Neural crest cell (in vitro differentiated cells): ENCODE measurements around the gene MAGI2. TPM values are rescaled to one million over a fixed set of nuclear protein-coding genes. Genes with fewer than 3 reads are reported as not detected.

Experiments used
- DNase-seq: peaks from one replicate; pipeline ENCODE4 v3.0.0; 2021; ENCODE audit warnings: low read depth, mixed read lengths, low spot score
- H3K27ac Mint-ChIP-seq: one replicate; pipeline ENCODE4 v1.8.0; 2021; ENCODE audit warnings: mild to moderate bottlenecking, mixed read lengths; ENCODE audit not compliant: unreplicated experiment
- H3K27me3 Mint-ChIP-seq: 2 replicates; pipeline ENCODE4 v1.8.0; 2021; ENCODE audit warnings: low read depth, mild to moderate bottlenecking, mixed read lengths
- H3K36me3 Mint-ChIP-seq: 2 replicates; pipeline ENCODE4 v1.8.0; 2021; ENCODE audit warnings: low read depth, mild to moderate bottlenecking, mixed read lengths
- H3K4me1 Mint-ChIP-seq: 2 replicates; pipeline ENCODE4 v1.8.0; 2021; ENCODE audit warnings: mixed read lengths
- H3K4me3 Mint-ChIP-seq: one replicate; pipeline ENCODE4 v1.8.0; 2021; ENCODE audit warnings: mild to moderate bottlenecking, mixed read lengths
- H3K9me3 Mint-ChIP-seq: 2 replicates; pipeline ENCODE4 v1.8.0; 2021; ENCODE audit warnings: mixed read lengths
- total RNA-seq: library from RNA; stranded (reverse); gene quantifications from 2 replicates; pipeline ENCODE4 v1.2.1, GENCODE V29; 2021
- TF ChIP-seq, protein P1 (sequence below): fragments of 200-600 bp; sonication (generic); conservative IDR thresholded peaks from 2 replicates; pipeline ENCODE4 v1.5.0; 2021; ENCODE audit warnings: antibody characterized with exemption, mild to moderate bottlenecking

Gene MAGI2
- total RNA-seq, 1 donor from 2014 or later = 10.0 TPM

DNA sequence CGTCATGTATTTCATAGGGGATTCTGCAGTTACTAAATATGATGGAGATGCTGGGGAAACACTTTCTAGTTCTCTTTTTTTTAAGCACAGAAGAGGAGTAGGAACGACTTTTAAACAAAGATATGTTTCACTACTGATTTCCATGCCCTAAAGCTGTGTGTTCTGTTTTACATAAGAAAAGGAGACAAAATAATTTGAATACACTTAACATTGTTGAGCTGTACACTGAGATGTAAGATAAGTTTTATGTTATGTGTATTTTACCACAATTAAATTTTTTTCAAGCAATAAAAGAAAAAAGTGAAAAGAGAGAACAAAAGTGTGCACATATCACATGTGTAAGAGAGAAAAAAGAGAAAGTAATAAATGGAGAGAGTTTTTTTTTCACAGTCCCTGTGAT lies 1246.7 kb downstream of the MAGI2 start:
- no peak for DNase-seq
- no peak overlapping the region for H3K4me3 Mint-ChIP-seq
- TF ChIP-seq, protein P1, sequence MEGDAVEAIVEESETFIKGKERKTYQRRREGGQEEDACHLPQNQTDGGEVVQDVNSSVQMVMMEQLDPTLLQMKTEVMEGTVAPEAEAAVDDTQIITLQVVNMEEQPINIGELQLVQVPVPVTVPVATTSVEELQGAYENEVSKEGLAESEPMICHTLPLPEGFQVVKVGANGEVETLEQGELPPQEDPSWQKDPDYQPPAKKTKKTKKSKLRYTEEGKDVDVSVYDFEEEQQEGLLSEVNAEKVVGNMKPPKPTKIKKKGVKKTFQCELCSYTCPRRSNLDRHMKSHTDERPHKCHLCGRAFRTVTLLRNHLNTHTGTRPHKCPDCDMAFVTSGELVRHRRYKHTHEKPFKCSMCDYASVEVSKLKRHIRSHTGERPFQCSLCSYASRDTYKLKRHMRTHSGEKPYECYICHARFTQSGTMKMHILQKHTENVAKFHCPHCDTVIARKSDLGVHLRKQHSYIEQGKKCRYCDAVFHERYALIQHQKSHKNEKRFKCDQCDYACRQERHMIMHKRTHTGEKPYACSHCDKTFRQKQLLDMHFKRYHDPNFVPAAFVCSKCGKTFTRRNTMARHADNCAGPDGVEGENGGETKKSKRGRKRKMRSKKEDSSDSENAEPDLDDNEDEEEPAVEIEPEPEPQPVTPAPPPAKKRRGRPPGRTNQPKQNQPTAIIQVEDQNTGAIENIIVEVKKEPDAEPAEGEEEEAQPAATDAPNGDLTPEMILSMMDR = no peak
- peak overlapping the region; percentile 36 for H3K27ac Mint-ChIP-seq
- H3K9me3 Mint-ChIP-seq = peaks cover 2% of the 10 kb centered on the region
- H3K36me3 Mint-ChIP-seq = peaks cover 2% of the 10 kb centered on the region
- peaks cover 12% of the 10 kb centered on the region for H3K4me1 Mint-ChIP-seq
- no peaks in the 10 kb centered on the region for H3K27me3 Mint-ChIP-seq

DNA sequence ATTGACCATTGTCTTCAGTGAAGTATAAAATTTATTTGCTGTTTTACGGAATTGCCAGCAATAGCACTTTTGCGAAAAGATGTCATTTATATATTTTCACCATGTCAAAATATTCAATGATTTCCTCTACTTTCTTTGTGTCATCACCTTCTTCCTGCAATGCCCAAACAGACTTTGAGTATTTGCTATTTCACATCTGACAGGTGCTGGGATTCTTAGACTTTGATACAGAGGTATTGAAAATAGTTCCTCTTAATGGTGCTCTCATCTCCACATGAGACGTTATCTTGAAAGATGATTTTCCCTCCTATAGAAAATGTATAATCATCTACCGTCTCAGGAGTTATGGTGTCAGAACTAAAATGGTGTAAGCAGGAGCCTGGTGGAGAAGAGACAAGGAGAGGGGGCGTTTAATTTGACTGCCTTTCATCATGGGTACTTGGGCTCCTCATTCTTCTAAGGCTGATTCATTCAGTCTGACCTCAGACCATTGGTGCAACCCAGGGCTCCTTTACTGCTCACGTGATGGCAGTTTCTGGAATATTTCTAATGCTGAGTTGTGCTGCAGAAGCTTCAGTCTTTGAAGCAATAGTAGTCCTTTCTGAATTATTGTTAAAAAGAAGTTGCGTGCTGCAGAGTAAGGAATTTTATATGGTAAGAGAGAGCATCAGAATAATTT lies 1250.3 kb downstream of the MAGI2 start:
- DNase-seq = no peak
- Mint-ChIP-seq H3K27ac (no peak overlapping the region), H3K36me3 (no peaks in the 10 kb centered on the region), H3K9me3 (no peaks in the 10 kb centered on the region), H3K27me3 (no peaks in the 10 kb centered on the region), H3K4me1 (peaks cover 12% of the 10 kb centered on the region), H3K4me3 (no peak overlapping the region)
- TF ChIP-seq, protein P1 = no peak

DNA sequence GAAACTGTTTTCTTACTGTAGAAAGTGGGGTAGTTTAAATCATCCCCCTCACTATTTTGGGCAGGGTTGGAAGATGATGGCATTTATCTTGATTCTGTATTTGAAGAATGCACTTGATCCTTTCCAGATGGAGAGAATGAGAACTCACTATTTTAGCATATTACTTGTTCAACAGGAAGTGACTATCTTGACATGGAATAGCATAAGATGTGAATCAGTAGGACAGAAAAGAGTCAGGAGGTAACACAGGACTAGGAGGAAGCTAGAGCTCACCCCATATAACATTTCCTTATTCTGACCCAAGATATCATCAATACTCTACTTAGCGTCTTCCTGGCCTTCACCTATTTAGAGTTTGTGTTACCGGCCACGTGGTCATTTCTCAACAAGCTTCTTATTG lies 1254.7 kb downstream of the MAGI2 start:
- H3K9me3 Mint-ChIP-seq = no peaks in the 10 kb centered on the region
- no peaks in the 10 kb centered on the region for H3K27me3 Mint-ChIP-seq
- no peak overlapping the region for H3K4me3 Mint-ChIP-seq
- no peak overlapping the region for H3K27ac Mint-ChIP-seq
- no peaks in the 10 kb centered on the region for H3K4me1 Mint-ChIP-seq
- DNase-seq = no peak
- no peaks in the 10 kb centered on the region for H3K36me3 Mint-ChIP-seq
- TF ChIP-seq, protein P1 = no peak

DNA sequence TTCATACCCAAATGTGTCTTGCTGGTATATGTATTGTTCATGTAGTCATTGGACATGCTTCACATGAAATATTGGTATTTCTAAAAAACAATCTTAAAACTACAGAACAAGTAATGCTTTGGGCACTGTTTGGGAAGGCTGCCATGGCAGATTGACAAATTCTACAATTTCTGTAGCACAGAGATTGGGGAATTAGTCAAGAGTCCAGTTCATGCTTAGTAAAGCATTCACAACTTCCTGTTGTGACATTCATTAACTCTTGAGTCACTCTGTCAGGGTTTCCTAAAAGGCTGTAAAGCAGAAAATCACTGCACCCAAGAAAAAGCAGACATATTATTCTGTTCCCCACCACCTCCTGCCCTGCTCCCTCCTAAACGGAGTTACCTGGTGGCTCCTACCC lies 1256.0 kb downstream of the MAGI2 start:
- H3K4me1 Mint-ChIP-seq = peaks cover 8% of the 10 kb centered on the region
- no peak for DNase-seq
- H3K4me3 Mint-ChIP-seq = no peak overlapping the region
- no peaks in the 10 kb centered on the region for H3K36me3 Mint-ChIP-seq
- TF ChIP-seq, protein P1 = no peak
- no peak overlapping the region for H3K27ac Mint-ChIP-seq
- H3K27me3 Mint-ChIP-seq = no peaks in the 10 kb centered on the region
- H3K9me3 Mint-ChIP-seq = peaks cover 4% of the 10 kb centered on the region

DNA sequence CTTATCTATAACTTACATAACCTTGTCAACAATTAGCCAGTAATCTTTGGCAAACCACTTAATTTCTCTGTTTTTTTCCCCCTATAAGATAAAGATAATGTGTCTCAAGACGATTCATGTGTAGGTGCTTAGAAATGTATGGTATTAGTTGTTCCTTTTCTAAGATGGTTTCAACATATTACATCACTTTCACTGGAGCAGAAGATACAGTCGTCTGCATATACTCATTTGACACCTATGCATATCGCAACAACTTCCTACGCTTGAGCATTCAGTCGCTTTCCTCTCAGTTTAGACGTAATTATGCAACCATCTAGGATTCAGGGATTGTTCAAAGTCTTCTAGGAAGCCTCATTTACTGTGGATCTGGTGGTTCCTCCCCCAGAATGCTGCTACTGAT lies 1258.2 kb downstream of the MAGI2 start:
- H3K27ac Mint-ChIP-seq = no peak overlapping the region
- TF ChIP-seq, protein P1 = no peak
- H3K4me3 Mint-ChIP-seq = no peak overlapping the region
- H3K4me1 Mint-ChIP-seq = peaks cover 9% of the 10 kb centered on the region
- H3K36me3 Mint-ChIP-seq = no peaks in the 10 kb centered on the region
- no peak for DNase-seq
- peaks cover 4% of the 10 kb centered on the region for H3K9me3 Mint-ChIP-seq
- H3K27me3 Mint-ChIP-seq = no peaks in the 10 kb centered on the region
